SK-N-SH (cell line): ENCODE results near the gene NKAIN4. TPM values are rescaled to one million over a fixed set of nuclear protein-coding genes. Genes with fewer than 3 reads are reported as not detected.

Source experiments
- CTCF ChIA-PET: fragments of 300-600, 350-600 bp; formaldehyde crosslinking; extraction: SDS; loops from one replicate; lab custom pipeline; 2021; lab: Yijun Ruan, JAX
- POLR2A ChIA-PET: fragments of 350-600 bp; sonication (Branson Sonifier 250); formaldehyde crosslinking; extraction: SDS; loops from one replicate; lab custom pipeline; 2020; ENCODE audit warnings: antibody characterized with exemption, inconsistent platforms; lab: Yijun Ruan, JAX
- DNase-seq: peaks from one replicate; pipeline ENCODE4 v3.0.0; 2012
- H2AFZ ChIP-seq: fragments of 200-600 bp; sonication (generic); 2 replicates; pipeline ENCODE4 v1.8.1; 2016; ENCODE audit warnings: antibody characterized with exemption, mild to moderate bottlenecking, low read depth
- H3F3A ChIP-seq: fragments of 200-600 bp; sonication (generic); replicated peaks from 2 replicates; pipeline ENCODE3; 2016; ENCODE audit warnings: antibody characterized with exemption, mild to moderate bottlenecking; ENCODE audit not compliant: insufficient read depth
- H3K27ac ChIP-seq, 2 experiments: fragments of 200-500 bp in 1 of 2; fragments of 200-600 bp in 1 of 2; sonication (Bioruptor generic) in 1 of 2; sonication (generic), shearing (Covaris generic) in 1 of 2; 2 replicates each; pipeline versions ENCODE4 v1.5.1 to v1.6.1; 2014 to 2016; ENCODE audit warnings: low read depth in 2 of 2, inconsistent platforms in 1 of 2, low read length in 1 of 2, mild to moderate bottlenecking in 1 of 2, mixed read lengths in 1 of 2
- H3K27me3 ChIP-seq: fragments of 200-600 bp; sonication (generic), shearing (Covaris generic); 2 replicates; pipeline ENCODE4 v1.6.1; 2016; ENCODE audit warnings: mixed run types; ENCODE audit not compliant: insufficient read depth
- H3K36me3 ChIP-seq, 2 experiments: fragments of 200-500 bp in 1 of 2; fragments of 200-600 bp in 1 of 2; sonication (Bioruptor generic) in 1 of 2; sonication (generic) in 1 of 2; replicated peaks in 1 of 2; 2 replicates each; pipeline versions ENCODE3 to v1.5.1; 2014 to 2016; ENCODE audit warnings: low read length in 1 of 2, mild to moderate bottlenecking in 1 of 2; ENCODE audit not compliant: insufficient read depth in 2 of 2, control insufficient read depth in 1 of 2
- H3K4me1 ChIP-seq, 2 experiments: fragments of 200-500 bp in 1 of 2; fragments of 200-600 bp in 1 of 2; sonication (Bioruptor generic) in 1 of 2; sonication (generic), shearing (Covaris generic) in 1 of 2; 2 replicates each; pipeline versions ENCODE4 v1.5.1 to v1.6.1; 2014 to 2016; ENCODE audit warnings: low read depth in 1 of 2, low read length in 1 of 2, mixed run types in 1 of 2; ENCODE audit not compliant: insufficient read depth in 2 of 2, control insufficient read depth in 1 of 2
- H3K4me2 ChIP-seq: fragments of 200-600 bp; sonication (generic), shearing (Covaris generic); 2 replicates; pipeline ENCODE4 v1.6.1; 2017; ENCODE audit warnings: mixed run types
- H3K4me3 ChIP-seq, 2 experiments: fragments of 200-500 bp in 1 of 2; fragments of 200-600 bp in 1 of 2; sonication (Bioruptor generic) in 1 of 2; sonication (generic), shearing (Covaris generic) in 1 of 2; 2 replicates each; pipeline versions ENCODE4 v1.5.1 to v1.8.1; 2014 to 2016; ENCODE audit warnings: low read depth in 2 of 2, inconsistent platforms in 1 of 2, low read length in 1 of 2, mild to moderate bottlenecking in 1 of 2, mixed read lengths in 1 of 2, moderate library complexity in 1 of 2
- H3K79me2 ChIP-seq: fragments of 200-600 bp; sonication (generic); 2 replicates; pipeline ENCODE4 v1.8.1; 2017; ENCODE audit warnings: mild to moderate bottlenecking; ENCODE audit not compliant: insufficient read depth
- H3K9ac ChIP-seq: fragments of 200-600 bp; sonication (generic); 2 replicates; pipeline ENCODE4 v1.6.1; 2017; ENCODE audit warnings: mixed run types
- H3K9me2 ChIP-seq: fragments of 200-600 bp; sonication (generic); 2 replicates; pipeline ENCODE4 v1.6.1; 2017; ENCODE audit warnings: mixed run types
- H3K9me3 ChIP-seq: fragments of 200-600 bp; sonication (generic); 2 replicates; pipeline ENCODE4 v1.6.1; 2017; ENCODE audit warnings: mixed run types, mild to moderate bottlenecking, moderate library complexity
- H4K20me1 ChIP-seq: fragments of 200-600 bp; sonication (generic); 2 replicates; pipeline ENCODE4 v1.6.1; 2017; ENCODE audit warnings: mild to moderate bottlenecking, mixed run types; ENCODE audit not compliant: insufficient read depth
- CHD2 ChIP-seq: fragments of 150-350 bp; IDR thresholded peaks from 2 replicates; pipeline ENCODE4 v1.6.1; 2018; ENCODE audit warnings: low read length; ENCODE audit not compliant: partially characterized antibody
- ELF1 ChIP-seq: IDR thresholded peaks from 2 replicates; pipeline ENCODE4 v1.4.0; 2012
- EZH2phosphoT487 ChIP-seq: fragments of 200-600 bp; sonication (generic); IDR thresholded peaks from 2 replicates; pipeline ENCODE4 v1.6.1; 2017; ENCODE audit warnings: low read depth, mixed run types, mild to moderate bottlenecking, antibody characterized with exemption, moderate library complexity, borderline replicate concordance
- FOXJ3 ChIP-seq: sonication (generic); formaldehyde crosslinking; IDR thresholded peaks from 2 replicates; pipeline ENCODE4 v1.5.1; 2020; ENCODE audit warnings: mild to moderate bottlenecking, missing genetic modification reagents
- JUND ChIP-seq: IDR thresholded peaks from 2 replicates; pipeline ENCODE4 v1.4.0; 2012
- RCOR1 ChIP-seq: fragments of 150-350 bp; IDR thresholded peaks from 2 replicates; pipeline ENCODE4 v1.6.1; 2017; ENCODE audit warnings: antibody characterized with exemption, low read length
- SMC3 ChIP-seq: IDR thresholded peaks from 2 replicates; pipeline ENCODE4 v1.6.1; 2012; ENCODE audit warnings: low read depth, low read length, improper control_type of control experiment
- TAF1 ChIP-seq: IDR thresholded peaks from 2 replicates; pipeline ENCODE4 v1.6.1; 2012; ENCODE audit warnings: low read depth, mild to moderate bottlenecking, low read length, moderate library complexity, borderline replicate concordance
- USF2 ChIP-seq: fragments of 150-350 bp; IDR thresholded peaks from 2 replicates; pipeline ENCODE4 v1.6.1; 2017; ENCODE audit warnings: antibody characterized with exemption, low read length, low read depth, borderline replicate concordance
- ZBTB33 ChIP-seq: IDR thresholded peaks from 2 replicates; pipeline ENCODE4 v1.4.0; 2012; ENCODE audit warnings: low read depth, borderline replicate concordance
- WGBS: methylation state at CpG from one replicate; pipeline ENCODE4 v1.1.6; 2017; ENCODE audit warnings: low lambda C conversion rate; 5-methylcytosine and 5-hydroxymethylcytosine counted together
- polyA plus RNA-seq, 3 experiments: library from polyadenylated mRNA; depleted of rRNA; stranded (reverse); fragments of >200 nt; gene quantifications; 2 replicates each; pipeline ENCODE4 v1.2.3, GENCODE V29; 2012

Gene NKAIN4
- polyA plus RNA-seq, 1 of the 3 experiments (the other 2 are of a cell fraction), result not detected

GRCh38 chr20:63284544-63284949 lies 30.3 kb upstream of the NKAIN4 start:
- Histone ChIP-seq H3K27me3 (no peaks in the 10 kb centered on the region), H3K9ac (no peak overlapping the region), H4K20me1 (peaks cover 4% of the 10 kb centered on the region; the same call in 1 of the 2 replicates), H3K36me3 (peaks cover 7 to 86% of the 10 kb centered on the region in 2 experiments), H3K4me1 (no peaks in the 10 kb centered on the region), H3F3A (no peaks in the 10 kb centered on the region), H3K79me2 (peaks cover 3% of the 10 kb centered on the region; the same call in 1 of the 2 replicates), H3K4me2 (no peak overlapping the region), H3K4me3 (no peak overlapping the region), H3K9me2 (no peaks in the 10 kb centered on the region), H3K27ac (no peak overlapping the region), H3K9me3 (no peaks in the 10 kb centered on the region), H2AFZ (no peak overlapping the region)
- TF ChIP-seq ELF1 (no peak), JUND (no peak), FOXJ3 (CRISPR knock-in tag) (no peak), TAF1 (no peak), ZBTB33 (no peak), EZH2phosphoT487 (no peak), SMC3 (no peak), CHD2 (no peak)
- CTCF ChIA-PET, result interaction anchor here (0.6 to 1.5 kb wide), 2 partner anchors 26 to 97 kb away, joined by 3 read pairs; no protein-coding TSS in a partner anchor
- 94% methylated on average over 14 of the region's 25 CpGs for WGBS
- DNase-seq, result no peak
- POLR2A ChIA-PET, result interaction anchor here (1.2 kb wide), 1 partner anchor 12 kb away, joined by 5 read pairs; the partner anchor contains the start of gene ARFGAP1

GRCh38 chr20:63284083-63284440 lies 29.8 kb upstream of the NKAIN4 start:
- no peaks in the 10 kb centered on the region for H3K9me3 ChIP-seq
- peaks cover 12 to 85% of the 10 kb centered on the region in 2 experiments for H3K36me3 ChIP-seq
- DNase-seq, result no peak
- no peak overlapping the region for H2AFZ ChIP-seq
- H3K4me2 ChIP-seq, result no peak overlapping the region
- no peak overlapping the region for H3K27ac ChIP-seq
- H4K20me1 ChIP-seq, result peaks cover 4% of the 10 kb centered on the region; the same call in 1 of the 2 replicates
- 83% methylated on average over 3 of the region's 14 CpGs for WGBS
- no peaks in the 10 kb centered on the region for H3K27me3 ChIP-seq
- no peak overlapping the region for H3K4me3 ChIP-seq
- TF ChIP-seq JUND (no peak), RCOR1 (no peak), USF2 (no peak)
- no peaks in the 10 kb centered on the region for H3K9me2 ChIP-seq
- peaks cover 3% of the 10 kb centered on the region; the same call in 1 of the 2 replicates for H3K79me2 ChIP-seq
- no peaks in the 10 kb centered on the region for H3K4me1 ChIP-seq
- ChIA-PET CTCF (interaction anchor here (1.5 kb wide), 1 partner anchor 26 kb away, joined by 3 read pairs; no protein-coding TSS in a partner anchor), POLR2A (interaction anchor here (1.2 kb wide), 1 partner anchor 12 kb away, joined by 5 read pairs; the partner anchor contains the start of gene ARFGAP1)
- no peaks in the 10 kb centered on the region for H3F3A ChIP-seq
- H3K9ac ChIP-seq, result no peak overlapping the region
